HepG2 (cell line): Measurements from ENCODE around the gene PLBD2. TPM values are rescaled to one million over a fixed set of nuclear protein-coding genes. Genes with fewer than 3 reads are reported as not detected.

ENCODE experiments used
- ARNT2 ChIP-seq: sonication (generic); formaldehyde crosslinking; IDR thresholded peaks from 2 replicates; pipeline ENCODE4 v1.8.0; 2022; ENCODE audit warnings: mild to moderate bottlenecking, low read depth, missing genetic modification reagents, moderate library complexity
- ATAD3A ChIP-seq: sonication (generic); formaldehyde crosslinking; IDR thresholded peaks from 2 replicates; pipeline ENCODE4 v1.4.0; 2020; ENCODE audit warnings: missing genetic modification reagents
- BORCS8-MEF2B ChIP-seq: sonication (generic); formaldehyde crosslinking; IDR thresholded peaks from 2 replicates; pipeline ENCODE4 v1.8.0; 2022; ENCODE audit warnings: mild to moderate bottlenecking, missing genetic modification reagents
- CBX1 ChIP-seq: IDR thresholded peaks from one replicate; pipeline ENCODE4 v1.6.1; 2016; ENCODE audit warnings: antibody characterized with exemption, low read depth
- GFI1 ChIP-seq: sonication (generic); formaldehyde crosslinking; IDR thresholded peaks from 2 replicates; pipeline ENCODE4 v1.5.0; 2020; ENCODE audit warnings: missing genetic modification reagents, mild to moderate bottlenecking, borderline replicate concordance
- GPN1 ChIP-seq: sonication (generic); formaldehyde crosslinking; IDR thresholded peaks from 2 replicates; pipeline ENCODE4 v1.5.1; 2020; ENCODE audit warnings: missing genetic modification reagents, borderline replicate concordance
- GTF3A ChIP-seq: sonication (generic); formaldehyde crosslinking; conservative IDR thresholded peaks from 2 replicates; pipeline ENCODE4 v1.4.0; 2020; ENCODE audit warnings: mild to moderate bottlenecking, missing genetic modification reagents
- HMGA1 ChIP-seq: sonication (generic); formaldehyde crosslinking; conservative IDR thresholded peaks from 2 replicates; pipeline ENCODE4 v1.4.0; 2020; ENCODE audit warnings: missing genetic modification reagents
- IRF2 ChIP-seq: IDR thresholded peaks from 2 replicates; pipeline ENCODE4 v1.6.1; 2018; ENCODE audit warnings: missing genetic modification reagents, missing compliant biosample characterization
- MBD4 ChIP-seq: IDR thresholded peaks from 2 replicates; pipeline ENCODE4 v1.6.1; 2012; ENCODE audit warnings: low read length, inconsistent platforms, borderline replicate concordance
- MTF2 ChIP-seq: sonication (generic); formaldehyde crosslinking; IDR thresholded peaks from 2 replicates; pipeline ENCODE4 v1.5.0; 2020; ENCODE audit warnings: missing genetic modification reagents, borderline replicate concordance
- PAWR ChIP-seq: sonication (generic); formaldehyde crosslinking; IDR thresholded peaks from 2 replicates; pipeline ENCODE4 v1.4.0; 2020; ENCODE audit warnings: missing genetic modification reagents, mild to moderate bottlenecking, borderline replicate concordance
- RBFOX2 ChIP-seq: fragments of 200-400 bp; formaldehyde crosslinking; IDR thresholded peaks from 2 replicates; pipeline ENCODE4 v1.6.1; 2017; ENCODE audit warnings: low read depth, mild to moderate bottlenecking, low read length
- TARDBP ChIP-seq: sonication (generic); formaldehyde crosslinking; IDR thresholded peaks from 2 replicates; pipeline ENCODE4 v1.8.0; 2022; ENCODE audit warnings: mild to moderate bottlenecking, missing genetic modification reagents
- THYN1 ChIP-seq: sonication (generic); formaldehyde crosslinking; IDR thresholded peaks from 2 replicates; pipeline ENCODE4 v1.8.1; 2023; ENCODE audit warnings: low read depth, mild to moderate bottlenecking, moderate library complexity, missing genetic modification reagents, borderline replicate concordance
- ZBTB10 ChIP-seq: sonication (generic); formaldehyde crosslinking; IDR thresholded peaks from 2 replicates; pipeline ENCODE4 v1.4.0; 2020; ENCODE audit warnings: missing genetic modification reagents, borderline replicate concordance
- ZBTB2 ChIP-seq: sonication (generic); formaldehyde crosslinking; IDR thresholded peaks from 2 replicates; pipeline ENCODE4 v1.8.0; 2022; ENCODE audit warnings: low read depth, missing genetic modification reagents
- ZBTB43 ChIP-seq: sonication (generic); formaldehyde crosslinking; conservative IDR thresholded peaks from 2 replicates; pipeline ENCODE4 v1.4.0; 2020; ENCODE audit warnings: missing genetic modification reagents
- ZNF431 ChIP-seq: sonication (generic); formaldehyde crosslinking; IDR thresholded peaks from 2 replicates; pipeline ENCODE4 v1.9.0; 2022; ENCODE audit warnings: missing genetic modification reagents, low read depth, mild to moderate bottlenecking, borderline replicate concordance
- ZNF512 ChIP-seq: sonication (generic); formaldehyde crosslinking; IDR thresholded peaks from 2 replicates; pipeline ENCODE4 v1.4.0; 2020; ENCODE audit warnings: mild to moderate bottlenecking, missing genetic modification reagents
- ZNF691 ChIP-seq: sonication (generic); formaldehyde crosslinking; IDR thresholded peaks from 2 replicates; pipeline ENCODE4 v1.4.0; 2020; ENCODE audit warnings: missing genetic modification reagents, low read depth, mild to moderate bottlenecking, borderline replicate concordance
- polyA plus RNA-seq, 8 experiments: library from polyadenylated mRNA; depleted of rRNA in 3 of 8; stranded (reverse) in 7 of 8; unstranded in 1 of 8; fragments of >200 nt; fragmentation: Illumina TruSeq in 4 of 8; extraction: Trizol in 4 of 8; gene quantifications; 2 replicates each; pipeline versions ENCODE4 v1.2.1 to v1.2.3, GENCODE V29; 2011 to 2016; ENCODE audit warnings: low read depth in 4 of 8, missing spikeins in 1 of 8, mixed read lengths in 1 of 8; ENCODE audit not compliant: insufficient read depth in 1 of 8
- total RNA-seq, 5 experiments: library from RNA; depleted of rRNA; stranded (reverse); fragments of >200 nt; fragmentation: Illumina TruSeq; extraction: Trizol; gene quantifications; 2 replicates each; pipeline ENCODE4 v1.2.3, GENCODE V29; 2016; ENCODE audit warnings: low read depth in 1 of 5

PLBD2 gene
- total and polyA plus RNA-seq, 2 of the 13 experiments (the other 11 are each of a cell fraction or from before 2014, with no cell fraction given): 6.7 to 8.5 TPM

- TF ChIP-seq MBD4 (no peak), CBX1 (no peak), ZNF512 (CRISPR knock-in tag) (no peak), ZBTB10 (CRISPR knock-in tag) (no peak), ARNT2 (CRISPR knock-in tag) (peak; percentile 67; the same call in 1 of the 2 replicates), BORCS8-MEF2B (CRISPR knock-in tag) (peak; percentile 72), IRF2 (CRISPR knock-in tag) (no peak), MTF2 (no peak), GPN1 (no peak), HMGA1 (CRISPR knock-in tag) (no peak), GTF3A (no peak), TARDBP (no peak), ZBTB2 (no peak), ZNF431 (CRISPR knock-in tag) (0 out of 2 replicates have a peak, but pooled peaks have one; percentile 69), GFI1 (no peak), ZNF691 (CRISPR knock-in tag) (peak; percentile 55; the same call in 1 of the 2 replicates), PAWR (CRISPR knock-in tag) (no peak), RBFOX2 (peak; percentile 81), ATAD3A (CRISPR knock-in tag) (no peak), ZBTB43 (CRISPR knock-in tag) (0 out of 2 replicates have a peak, but pooled peaks have one; percentile 5), THYN1 (CRISPR knock-in tag) (no peak)
Measured at GRCh38 chr12:113358381-113359132, at the start of gene PLBD2 (continued).
